Measurements from ENCODE around the gene CELF2.

Gene CELF2

GRCh38 chr10:11023009-11023953 lies 5.6 kb downstream of the CELF2 start:
- no peak for DNase-seq

DNA sequence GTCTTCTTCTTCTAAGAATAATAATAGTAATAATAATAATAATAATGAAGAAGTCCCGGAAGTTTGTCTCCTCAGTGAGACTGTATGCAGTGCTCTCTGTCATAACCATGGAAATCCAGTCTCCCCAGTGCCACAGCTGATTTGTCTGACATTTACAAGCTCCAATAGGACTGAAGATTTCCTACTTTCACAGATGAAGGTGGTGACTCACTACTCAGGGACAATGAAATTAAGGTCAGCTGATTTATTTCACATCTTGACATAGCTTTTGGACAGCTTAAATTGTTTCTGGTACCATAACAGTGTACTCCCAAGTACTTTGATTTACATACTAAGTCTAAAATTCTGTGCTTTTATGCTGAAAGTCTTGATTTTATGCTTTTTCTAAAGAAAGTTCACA lies 6.9 kb downstream of the CELF2 start:
- no peak for DNase-seq

GRCh38 chr10:11025978-11026377 lies 8.3 kb downstream of the CELF2 start:
- no peak for DNase-seq

GRCh38 chr10:11026773-11027172 lies 9.1 kb downstream of the CELF2 start:
- DNase-seq = no peak

DNA sequence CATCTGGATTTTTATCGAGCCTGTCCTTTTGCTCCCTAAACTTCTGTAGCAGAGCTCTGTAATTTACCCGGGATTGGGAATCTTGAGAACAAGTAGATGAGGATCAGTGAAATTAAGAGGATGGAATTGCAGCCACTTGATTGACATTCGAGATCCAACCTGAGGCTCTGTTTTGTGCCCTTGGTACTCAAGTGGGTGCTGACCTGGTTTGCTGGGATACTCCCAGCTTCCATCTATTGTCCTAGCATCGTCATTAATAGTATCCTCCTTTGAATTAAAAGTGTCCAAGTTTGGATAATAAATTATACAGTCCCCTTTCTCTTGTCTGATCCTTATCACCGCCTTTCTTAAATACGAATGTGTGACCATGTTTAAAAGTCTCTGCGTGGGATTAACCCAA lies 17.1 kb downstream of the CELF2 start:
- no peak for DNase-seq

DNA sequence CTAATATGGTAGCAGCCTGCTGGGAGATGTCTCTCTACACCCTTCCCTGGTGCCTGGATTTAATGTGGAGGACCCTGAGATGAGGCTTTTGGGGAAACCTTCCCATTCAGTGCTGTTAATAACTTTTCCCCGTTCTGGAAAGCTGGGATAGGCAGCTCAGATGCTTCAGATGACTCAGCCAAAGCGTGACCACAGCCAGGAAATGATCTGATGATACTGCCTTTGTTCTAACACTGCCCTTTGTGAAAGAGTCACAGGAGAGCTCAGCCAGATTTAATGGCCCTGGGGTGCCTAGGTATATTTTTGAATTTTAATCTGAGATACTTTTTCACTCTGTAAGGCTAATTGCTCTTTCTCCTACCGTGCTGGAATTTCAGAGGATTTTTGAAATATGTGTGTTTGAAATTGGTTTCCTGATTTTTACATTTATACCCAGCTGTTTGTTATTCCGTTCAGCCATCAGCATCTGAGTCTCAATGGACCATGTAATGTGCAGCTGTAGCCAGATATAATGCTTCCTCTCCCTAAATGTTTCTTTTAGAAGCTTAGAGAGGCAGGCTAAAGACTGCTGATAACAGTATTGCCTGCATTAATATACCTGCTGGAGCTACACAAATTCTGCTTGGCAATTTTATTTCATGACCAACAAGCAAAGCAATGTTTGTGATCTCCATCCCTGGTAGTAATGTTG lies 17.8 kb downstream of the CELF2 start:
- no peak for DNase-seq

GRCh38 chr10:11036424-11037011 lies 18.8 kb downstream of the CELF2 start:
- no peak for DNase-seq

- DNase-seq = no peak
Observed at GRCh38 chr10:11037991-11038390, 20.3 kb downstream of the CELF2 start.

GRCh38 chr10:11042357-11042756 lies 24.7 kb downstream of the CELF2 start:
- DNase-seq = no peak

- DNase-seq = no peak
Observed at GRCh38 chr10:11043039-11043438, 25.4 kb downstream of the CELF2 start.

DNA sequence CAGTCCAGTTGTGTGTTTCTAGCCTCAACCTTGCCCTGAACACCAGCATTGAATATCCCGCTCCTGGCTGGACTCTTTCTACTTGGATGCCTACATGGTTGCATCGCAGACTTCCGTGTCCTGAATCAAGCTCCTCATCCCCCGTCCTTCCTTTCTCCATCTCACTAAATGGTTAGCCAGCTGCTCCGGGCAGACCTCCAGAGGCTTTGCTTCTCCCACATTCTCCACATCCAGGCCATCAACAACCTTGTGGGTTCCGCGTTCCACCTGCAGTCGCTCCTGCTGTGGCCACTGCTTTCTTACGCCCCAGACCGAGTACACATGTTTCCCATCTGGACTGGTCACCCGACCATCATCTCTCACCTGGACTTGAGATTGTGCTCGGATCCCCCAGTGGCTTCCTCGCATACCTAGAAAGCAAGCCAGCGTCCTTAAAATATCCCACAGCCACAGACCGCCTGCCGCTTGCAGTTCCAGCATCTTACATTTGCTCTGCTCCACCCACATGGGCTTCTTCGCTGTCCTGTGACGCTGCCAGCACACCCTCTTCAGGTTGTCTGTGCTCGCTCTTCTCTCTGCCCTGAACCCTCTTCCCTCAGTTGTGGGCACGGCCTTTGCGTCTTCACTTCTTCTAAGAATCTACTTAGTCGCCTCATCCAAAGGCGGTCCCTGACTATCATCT lies 25.9 kb downstream of the CELF2 start:
- DNase-seq = no peak

- DNase-seq = no peak
Observed at GRCh38 chr10:11045487-11045886, 27.8 kb downstream of the CELF2 start.

GRCh38 chr10:11045995-11046775 lies 28.5 kb downstream of the CELF2 start:
- DNase-seq = no peak

DNA sequence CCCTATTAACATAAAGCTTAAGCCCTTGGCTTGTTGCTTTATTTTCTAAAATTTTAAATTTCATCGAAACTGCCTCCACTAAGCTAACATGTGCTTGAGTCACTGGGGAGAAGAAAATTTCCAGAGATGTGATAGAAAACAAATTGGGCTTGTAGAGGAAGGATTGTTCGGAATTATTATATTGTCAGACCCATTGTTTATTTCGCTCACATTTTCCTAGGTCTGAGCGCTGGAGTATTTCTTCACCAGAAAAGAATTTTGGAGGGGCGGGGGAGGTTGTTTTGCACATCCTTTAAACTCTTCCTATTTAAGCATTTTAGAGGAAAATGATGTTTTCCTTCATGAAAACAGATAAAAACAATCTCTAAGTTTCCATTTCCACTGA lies 29.1 kb downstream of the CELF2 start:
- DNase-seq = no peak

DNA sequence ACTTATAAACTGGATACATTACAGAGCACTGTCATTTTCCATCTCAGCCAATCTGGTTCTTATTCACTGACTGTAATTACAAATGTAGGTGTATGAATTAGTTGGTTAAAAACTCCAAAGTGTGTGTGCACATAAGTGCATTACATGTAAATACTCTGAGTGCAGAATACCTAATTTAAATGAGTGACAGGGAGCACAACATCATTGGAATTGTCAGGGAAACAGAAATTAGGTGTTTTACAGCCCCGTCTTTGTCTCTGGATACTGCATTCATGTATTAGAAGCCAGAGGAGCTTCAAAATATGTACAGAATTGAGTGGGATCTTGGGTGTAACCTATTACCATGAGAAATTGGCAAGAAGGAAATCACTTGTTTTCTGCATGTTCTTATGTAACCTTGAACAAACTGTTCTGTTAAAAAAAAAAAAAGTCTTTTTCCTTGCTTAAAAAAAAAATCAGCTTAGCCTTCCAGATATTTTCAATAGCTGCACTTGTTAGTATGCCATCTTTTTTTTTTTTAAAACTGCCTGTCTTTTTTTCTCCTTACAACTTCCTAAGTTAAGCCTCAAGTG lies 31.1 kb downstream of the CELF2 start:
- no peak for DNase-seq

DNA sequence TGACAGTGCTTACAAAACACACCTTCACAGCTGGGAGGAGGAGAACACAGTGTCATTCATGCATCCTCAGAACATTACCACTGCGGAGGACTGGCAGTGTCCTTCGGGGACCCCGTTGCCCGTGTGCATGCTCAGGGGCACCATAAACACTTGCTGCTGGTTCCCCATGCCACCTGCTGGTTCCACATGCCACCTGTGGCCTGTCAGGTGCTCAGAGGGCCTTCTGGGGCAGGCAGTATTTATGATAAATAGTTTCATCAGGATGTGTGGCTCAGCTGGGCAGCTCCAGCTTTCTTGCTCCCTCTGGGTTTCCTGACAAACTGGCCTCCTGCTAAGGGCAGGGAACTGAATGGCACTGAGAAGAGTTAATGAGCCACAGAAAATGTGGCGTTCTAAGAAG lies 32.1 kb downstream of the CELF2 start:
- no peak for DNase-seq

GRCh38 chr10:11050301-11051287 lies 32.9 kb downstream of the CELF2 start:
- no peak for DNase-seq

GRCh38 chr10:11057018-11057417 lies 39.3 kb downstream of the CELF2 start:
- no peak for DNase-seq

DNA sequence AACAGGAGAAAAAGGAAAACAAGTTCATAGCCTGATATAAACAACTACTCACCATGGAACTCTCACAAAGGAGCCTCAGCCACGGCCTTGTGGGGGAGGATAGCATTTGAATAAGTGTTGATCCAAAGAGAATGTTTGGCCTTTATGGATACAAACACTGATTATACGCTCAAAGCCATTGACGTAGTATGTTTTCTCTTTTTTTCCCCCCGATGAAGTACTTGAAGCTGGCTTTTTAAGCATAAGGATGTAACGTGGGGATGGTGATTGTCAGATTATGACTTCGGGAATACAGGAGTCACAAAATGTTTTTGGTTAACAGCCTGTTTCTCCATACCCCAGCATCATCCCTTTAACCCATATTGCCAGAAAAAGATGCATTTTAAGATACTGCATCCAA lies 39.8 kb downstream of the CELF2 start:
- no peak for DNase-seq

DNA sequence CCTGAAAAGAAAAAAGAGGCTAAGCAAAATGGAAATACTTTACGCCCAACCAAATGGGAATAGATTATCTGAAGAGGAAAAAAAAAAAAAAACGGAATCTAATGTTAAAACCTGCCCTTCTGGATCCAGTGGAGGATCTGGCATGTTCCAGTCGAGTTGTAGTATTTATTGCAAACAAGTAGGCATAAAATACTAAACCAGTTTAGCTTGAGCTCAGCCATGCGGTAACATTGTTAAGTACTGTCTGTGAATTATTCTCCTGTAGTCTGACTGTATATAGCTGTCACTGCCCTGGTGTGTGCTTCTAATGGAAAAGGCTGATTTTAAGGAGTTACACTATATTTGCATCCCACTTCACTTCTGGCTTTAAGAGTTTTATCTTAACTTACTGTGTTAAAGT lies 40.3 kb downstream of the CELF2 start:
- DNase-seq = no peak

DNA sequence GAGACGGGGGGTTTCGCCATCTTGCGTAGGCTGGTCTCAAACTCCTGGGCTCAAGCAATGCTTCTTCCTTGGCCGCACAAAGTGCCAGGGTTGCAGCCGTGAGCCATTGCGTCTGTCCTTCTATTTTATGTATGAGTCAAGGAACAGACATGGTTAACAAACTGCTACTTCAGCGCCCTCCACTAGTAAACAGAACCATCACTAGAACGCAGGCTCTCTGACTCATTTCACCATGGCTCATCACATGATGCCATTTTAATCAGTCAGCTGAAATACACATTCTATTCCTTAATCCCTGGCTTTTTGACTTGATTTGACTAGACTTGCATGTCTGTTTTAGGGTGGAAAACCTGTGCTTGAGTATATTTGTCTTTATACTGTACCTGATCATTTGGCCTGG lies 41.3 kb downstream of the CELF2 start:
- no peak for DNase-seq

Measured in stimulated activated CD4-positive, alpha-beta T cell treated with anti-CD3 and anti-CD28 coated beads, Interleukin-1b, Interleukin-23, amount 100 ng/mL, for 48 hours (primary cell).